ENCODE data around the gene SOCS7.

GRCh38 chr17:38354466-38354865 is 2.8 kb downstream of the SOCS7 start:
- TF ChIP-seq POLR2A (IDR thresholded peaks at IDR 0.05; ENCODE audit: low read depth, low read length) (no peak), TAF1 (IDR thresholded peaks at IDR 0.05; ENCODE audit: borderline replicate concordance, low read depth, low read length) (no peak)
